Measurements from ENCODE around the gene BMERB1. TPM values are rescaled to one million over a fixed set of nuclear protein-coding genes. Genes with fewer than 3 reads are reported as not detected.
A peak's percentile ranks its signal among the peaks of the same experiment; 100 is the strongest.

The BMERB1 gene
- total and polyA plus RNA-seq, 4 donors, result 5.6 to 33.3 (median 9.0) TPM

GRCh38 chr16:15491411-15491810 is 57.0 kb downstream of the BMERB1 start (continued):
- TF ChIP-seq ZBTB33 (IDR thresholded peaks at IDR 0.05) (no peak), TAF1 (conservative IDR thresholded peaks at IDR 0.05) (no peak)

DNA sequence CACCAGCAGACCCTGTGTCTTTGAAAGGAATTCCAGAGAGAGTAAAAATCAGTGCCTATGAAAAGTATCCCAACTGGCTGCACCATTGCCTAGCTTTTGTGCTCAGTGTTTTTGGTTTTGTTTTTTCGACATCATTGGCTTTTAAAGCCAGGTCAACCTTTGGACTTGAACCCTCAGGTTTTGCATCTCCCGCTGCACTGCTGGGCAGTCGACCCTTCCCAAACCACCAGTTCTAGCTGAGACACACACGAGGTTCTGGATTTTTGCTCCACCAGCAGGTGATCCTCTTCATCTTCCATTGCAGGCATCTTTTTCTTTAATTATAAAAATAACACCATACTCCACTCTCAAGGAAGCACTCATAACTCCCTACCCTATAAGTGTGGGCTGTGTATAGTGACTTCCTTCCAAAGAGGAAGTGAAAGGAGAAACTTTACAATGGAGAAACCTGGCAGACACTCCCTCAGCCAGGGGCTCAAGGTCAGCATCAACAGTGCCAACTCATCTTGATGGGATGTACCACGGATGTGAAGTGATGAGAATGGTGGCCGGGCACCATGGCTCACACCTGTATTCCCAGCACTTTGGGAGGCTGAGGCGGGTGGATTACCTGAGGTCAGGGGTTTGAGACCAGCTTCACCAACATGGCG is 57.8 kb downstream of the BMERB1 start:
- no peak for DNase-seq (ENCODE audit: low spot score)
- H3K4me1 ChIP-seq (ENCODE audit: control insufficient read depth in 4 of 4, insufficient read depth in 4 of 4, low read length in 3 of 4), result peaks cover 7 to 24% (median 16%) of the 10 kb centered on the region in 4 donors
- TF ChIP-seq MAX (IDR thresholded peaks at IDR 0.05), result no peak
- no peak for TF ChIP-seq REST (IDR thresholded peaks at IDR 0.05)
- no peak for TF ChIP-seq FOXA2 (IDR thresholded peaks at IDR 0.05)
- TF ChIP-seq EGR1 (IDR thresholded peaks at IDR 0.05; ENCODE audit: low read depth in 2 of 2), result no peak
- TF ChIP-seq RAD21 (IDR thresholded peaks at IDR 0.05), result no peak
- no peak for TF ChIP-seq YY1 (IDR thresholded peaks at IDR 0.05)
- no peak for TF ChIP-seq HNF4G (IDR thresholded peaks at IDR 0.05)
- TF ChIP-seq ZBTB33 (IDR thresholded peaks at IDR 0.05), result no peak
- no peak for TF ChIP-seq GABPA (IDR thresholded peaks at IDR 0.05 in 1 of 2, conservative IDR thresholded peaks at IDR 0.05 in 1 of 2)
- TF ChIP-seq TAF1 (conservative IDR thresholded peaks at IDR 0.05), result no peak
- TF ChIP-seq CTCF (IDR thresholded peaks at IDR 0.05; ENCODE audit: low read depth, low read length, missing input control), result no peak
- TF ChIP-seq RXRA (IDR thresholded peaks at IDR 0.05), result no peak
- no peak for TF ChIP-seq FOXA1 (IDR thresholded peaks at IDR 0.05)
- TF ChIP-seq NR2F2 (IDR thresholded peaks at IDR 0.05), result no peak
- no peak for TF ChIP-seq JUND (IDR thresholded peaks at IDR 0.05)
- TF ChIP-seq SP1 (IDR thresholded peaks at IDR 0.05), result no peak
- no peak for TF ChIP-seq ATF3 (IDR thresholded peaks at IDR 0.05)
- TF ChIP-seq HNF4A (conservative IDR thresholded peaks at IDR 0.05), result no peak
- no peaks in the 10 kb centered on the region for H3K27me3 ChIP-seq (ENCODE audit: control insufficient read depth in 4 of 4, insufficient read depth in 4 of 4, low read length in 3 of 4)
- no peak overlapping the region for H3K9ac ChIP-seq (ENCODE audit: low read depth in 1 of 2, low read length in 2 of 2)
- H3K36me3 ChIP-seq (ENCODE audit: control insufficient read depth in 4 of 4, insufficient read depth in 3 of 4, low read depth in 1 of 4, low read length in 3 of 4), result no peaks in the 10 kb centered on the region
- 73% methylated on average over 8 of the region's 8 CpGs for WGBS
- H3K9me3 ChIP-seq (ENCODE audit: control insufficient read depth in 4 of 4, low read length in 3 of 4), result no peaks in the 10 kb centered on the region
- peak overlapping the region in 1 of 2 donors; percentile 7 for H3K27ac ChIP-seq (ENCODE audit: low read depth in 1 of 2, low read length in 2 of 2)
- no peak overlapping the region for H3K4me3 ChIP-seq (ENCODE audit: low read depth in 1 of 3, low read length in 3 of 3)
